ENCODE data around the gene TNFRSF12A. TPM values are rescaled to one million over a fixed set of nuclear protein-coding genes. Genes with fewer than 3 reads are reported as not detected.

Gene TNFRSF12A
- total RNA-seq, 1 donor from 2014 or later: 74.9 TPM

GRCh38 chr16:2996298-2996697 lies 23.9 kb upstream of the TNFRSF12A start:
- H3K27ac ChIP-seq: no peak overlapping the region
- H3K4me3 ChIP-seq: no peak overlapping the region
- TF ChIP-seq CTCF (IDR thresholded peaks at IDR 0.05): no peak
- DNase-seq: no peak
- H3K27me3 ChIP-seq: no peaks in the 10 kb centered on the region
- H3K9me3 ChIP-seq: no peaks in the 10 kb centered on the region
- H3K4me1 ChIP-seq: no peaks in the 10 kb centered on the region
- H3K36me3 ChIP-seq: no peaks in the 10 kb centered on the region
- no peak for ATAC-seq
- intact Hi-C loops (cut with DNase I): no loop called here

GRCh38 chr16:2999929-3000328 lies 20.2 kb upstream of the TNFRSF12A start:
- Histone ChIP-seq H3K27ac (no peak overlapping the region), H3K36me3 (no peaks in the 10 kb centered on the region), H3K27me3 (peaks cover 2% of the 10 kb centered on the region), H3K4me1 (no peaks in the 10 kb centered on the region), H3K4me3 (no peak overlapping the region), H3K9me3 (no peaks in the 10 kb centered on the region)
- DNase-seq (no peak), ATAC-seq (no peak)
- TF ChIP-seq CTCF (IDR thresholded peaks at IDR 0.05): no peak
- intact Hi-C loops (cut with DNase I): no loop called here

GRCh38 chr16:3000540-3000939 lies 19.6 kb upstream of the TNFRSF12A start:
- DNase-seq (no peak), ATAC-seq (no peak)
- TF ChIP-seq CTCF (IDR thresholded peaks at IDR 0.05): no peak
- no peaks in the 10 kb centered on the region for H3K9me3 ChIP-seq
- no peaks in the 10 kb centered on the region for H3K4me1 ChIP-seq
- H3K27me3 ChIP-seq: peaks cover 6% of the 10 kb centered on the region
- H3K4me3 ChIP-seq: no peak overlapping the region
- no peak overlapping the region for H3K27ac ChIP-seq
- H3K36me3 ChIP-seq: no peaks in the 10 kb centered on the region
- intact Hi-C loops (cut with DNase I): no loop called here

GRCh38 chr16:3001316-3001715 lies 18.9 kb upstream of the TNFRSF12A start:
- DNase-seq: no peak
- H3K9me3 ChIP-seq: no peaks in the 10 kb centered on the region
- no peak for ATAC-seq
- TF ChIP-seq CTCF (IDR thresholded peaks at IDR 0.05): no peak
- H3K36me3 ChIP-seq: no peaks in the 10 kb centered on the region
- no peak overlapping the region for H3K27ac ChIP-seq
- intact Hi-C loops (cut with DNase I): no loop called here
- H3K27me3 ChIP-seq: peaks cover 13% of the 10 kb centered on the region
- no peaks in the 10 kb centered on the region for H3K4me1 ChIP-seq
- H3K4me3 ChIP-seq: no peak overlapping the region

- Histone ChIP-seq H3K27me3 (peaks cover 13% of the 10 kb centered on the region), H3K36me3 (no peaks in the 10 kb centered on the region), H3K4me1 (peaks cover 18% of the 10 kb centered on the region), H3K27ac (no peak overlapping the region), H3K9me3 (no peaks in the 10 kb centered on the region), H3K4me3 (no peak overlapping the region)
- DNase-seq: peak; percentile 98
- peak; percentile 97 for ATAC-seq
- intact Hi-C loops (cut with DNase I): no loop called here
- peak; percentile 56 for TF ChIP-seq CTCF (IDR thresholded peaks at IDR 0.05)
These were observed 16.4 kb upstream of the TNFRSF12A start for GRCh38 chr16:3003582-3004270.

GRCh38 chr16:3004319-3004718 lies 15.8 kb upstream of the TNFRSF12A start:
- Histone ChIP-seq H3K27me3 (peaks cover 15% of the 10 kb centered on the region), H3K36me3 (no peaks in the 10 kb centered on the region), H3K9me3 (no peaks in the 10 kb centered on the region), H3K4me3 (no peak overlapping the region), H3K27ac (no peak overlapping the region), H3K4me1 (peaks cover 19% of the 10 kb centered on the region)
- ATAC-seq: no peak
- no peak for TF ChIP-seq CTCF (IDR thresholded peaks at IDR 0.05)
- intact Hi-C loops (cut with DNase I): no loop called here
- no peak for DNase-seq
